HG03342 (cell line): Measurements from ENCODE around the gene FAM120C.

Experiments used
- ATAC-seq: cut with Tn5 transposase; IDR thresholded peaks from one replicate; pipeline ENCODE4 v1.9.1; 2021; ENCODE audit warnings: mild to moderate bottlenecking, moderate library complexity; ENCODE audit not compliant: unreplicated experiment

The FAM120C gene

GRCh38 chrX:54166915-54167314, 16.1 kb downstream of the FAM120C start:
- no peak for ATAC-seq

- ATAC-seq = no peak
Measured at GRCh38 chrX:54157561-54157960, 25.5 kb downstream of the FAM120C start.

- no peak for ATAC-seq
Measured at GRCh38 chrX:54134269-54134668, 48.8 kb downstream of the FAM120C start.

GRCh38 chrX:54116391-54116790, 66.7 kb downstream of the FAM120C start:
- ATAC-seq = no peak

- ATAC-seq = no peak
Measured at GRCh38 chrX:54093571-54093970, 89.5 kb downstream of the FAM120C start.

GRCh38 chrX:54093159-54093558, 89.9 kb downstream of the FAM120C start:
- ATAC-seq = no peak

- no peak for ATAC-seq
Measured at GRCh38 chrX:54090880-54091279, 92.2 kb downstream of the FAM120C start.

GRCh38 chrX:54089191-54089590, 93.9 kb downstream of the FAM120C start:
- no peak for ATAC-seq

GRCh38 chrX:54087661-54088060, 95.4 kb downstream of the FAM120C start:
- no peak for ATAC-seq

GRCh38 chrX:54085666-54086065, 97.4 kb downstream of the FAM120C start:
- ATAC-seq = no peak

GRCh38 chrX:54076903-54077302, 106.2 kb downstream of the FAM120C start:
- ATAC-seq = no peak

GRCh38 chrX:54074826-54075225, 108.2 kb downstream of the FAM120C start:
- no peak for ATAC-seq

- no peak for ATAC-seq
Measured at GRCh38 chrX:54067766-54068165, 115.3 kb downstream of the FAM120C start.

- no peak for ATAC-seq
Measured at GRCh38 chrX:54066841-54067240, 116.2 kb downstream of the FAM120C start.

- ATAC-seq = no peak
Measured at GRCh38 chrX:54064564-54064963, 118.5 kb downstream of the FAM120C start.

GRCh38 chrX:54063361-54063760, 119.7 kb downstream of the FAM120C start:
- no peak for ATAC-seq

GRCh38 chrX:54049801-54050200, 133.3 kb downstream of the FAM120C start:
- ATAC-seq = no peak

- no peak for ATAC-seq
Measured at GRCh38 chrX:54048412-54048811, 134.6 kb downstream of the FAM120C start.

- no peak for ATAC-seq
Measured at GRCh38 chrX:54045563-54046228, 137.4 kb downstream of the FAM120C start.

GRCh38 chrX:54044877-54045338, 138.1 kb downstream of the FAM120C start:
- ATAC-seq = no peak

- ATAC-seq = peak; percentile 82
Measured at GRCh38 chrX:54044126-54044876, 138.8 kb downstream of the FAM120C start, which contains the start of gene PHF8. TSS of gene PHF8 (minus strand) at chrX:54044473. CDS start at chrX:54042728, 1,745 bp downstream.

- ATAC-seq = peak; percentile 15
Measured at GRCh38 chrX:54043541-54044125, 139.4 kb downstream of the FAM120C start.
